Fibroblast of lung (primary cell): ENCODE data around the gene CXCR4.

ENCODE experiments used
- EZH2 ChIP-seq: IDR thresholded peaks from 2 replicates; pipeline ENCODE4 v1.5.1; 2012; ENCODE audit warnings: low read length, control low read depth, mild to moderate bottlenecking; ENCODE audit errors: missing control alignments
- TF ChIP-seq, protein P1 (sequence below), 2 donors: IDR thresholded peaks in 1 of 2; conservative IDR thresholded peaks in 1 of 2; 1 replicate in 1 of 2; 2 replicates in 1 of 2; pipeline ENCODE4 v1.5.1; 2011 to 2012; ENCODE audit warnings: low read length in 2 of 2, control low read depth in 1 of 2, inconsistent platforms in 1 of 2, low read depth in 1 of 2, mild to moderate bottlenecking in 1 of 2

DNA sequence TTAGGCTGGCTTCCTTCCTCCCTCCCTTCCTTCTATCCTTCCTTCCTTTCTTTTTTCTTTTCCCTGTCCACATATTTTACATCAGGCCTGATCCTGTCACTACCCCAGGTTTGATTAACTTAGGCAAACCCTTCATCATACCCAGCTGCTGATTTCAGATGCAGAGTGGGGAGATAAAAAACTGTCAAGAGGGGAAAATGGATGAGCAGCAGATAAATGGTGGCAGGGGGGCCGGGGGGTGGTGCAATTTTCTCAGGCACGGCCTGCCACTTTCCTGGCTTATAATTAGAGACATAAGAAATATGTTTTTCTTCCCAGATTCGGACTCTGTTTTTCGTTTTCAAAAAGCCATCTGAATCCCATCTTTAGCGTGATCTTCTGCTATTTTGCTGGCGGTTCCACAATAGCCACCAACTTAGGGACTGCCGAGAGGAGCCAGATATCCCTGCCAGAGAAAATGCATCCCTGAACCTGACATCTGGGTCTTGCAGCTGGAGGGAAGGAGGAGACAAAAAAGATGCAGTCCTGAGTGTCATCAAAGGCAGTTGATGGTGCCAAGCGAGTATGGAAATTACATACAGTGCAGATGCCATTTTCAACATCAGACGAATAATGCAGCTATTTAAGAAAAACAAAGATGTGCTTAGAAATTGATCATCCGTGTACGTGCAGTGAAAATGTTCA is 49.9 kb downstream of the CXCR4 start:
- TF ChIP-seq, protein P1, sequence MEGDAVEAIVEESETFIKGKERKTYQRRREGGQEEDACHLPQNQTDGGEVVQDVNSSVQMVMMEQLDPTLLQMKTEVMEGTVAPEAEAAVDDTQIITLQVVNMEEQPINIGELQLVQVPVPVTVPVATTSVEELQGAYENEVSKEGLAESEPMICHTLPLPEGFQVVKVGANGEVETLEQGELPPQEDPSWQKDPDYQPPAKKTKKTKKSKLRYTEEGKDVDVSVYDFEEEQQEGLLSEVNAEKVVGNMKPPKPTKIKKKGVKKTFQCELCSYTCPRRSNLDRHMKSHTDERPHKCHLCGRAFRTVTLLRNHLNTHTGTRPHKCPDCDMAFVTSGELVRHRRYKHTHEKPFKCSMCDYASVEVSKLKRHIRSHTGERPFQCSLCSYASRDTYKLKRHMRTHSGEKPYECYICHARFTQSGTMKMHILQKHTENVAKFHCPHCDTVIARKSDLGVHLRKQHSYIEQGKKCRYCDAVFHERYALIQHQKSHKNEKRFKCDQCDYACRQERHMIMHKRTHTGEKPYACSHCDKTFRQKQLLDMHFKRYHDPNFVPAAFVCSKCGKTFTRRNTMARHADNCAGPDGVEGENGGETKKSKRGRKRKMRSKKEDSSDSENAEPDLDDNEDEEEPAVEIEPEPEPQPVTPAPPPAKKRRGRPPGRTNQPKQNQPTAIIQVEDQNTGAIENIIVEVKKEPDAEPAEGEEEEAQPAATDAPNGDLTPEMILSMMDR (conservative IDR thresholded peaks at IDR 0.05 in 1 of 2, IDR thresholded peaks at IDR 0.05 in 1 of 2; ENCODE audit: low read depth in 1 of 2, low read length in 2 of 2) = no peak
- TF ChIP-seq EZH2 = no peak
